GM21515 (cell line): Measurements from ENCODE around the gene HYAL1.

Source experiments
- ATAC-seq: cut with Tn5 transposase; IDR thresholded peaks from one replicate; pipeline ENCODE4 v1.9.1; 2021; ENCODE audit not compliant: unreplicated experiment

Gene HYAL1

GRCh38 chr3:50336452-50337174 lies 33.2 kb upstream of the HYAL1 start:
- peak; percentile 30 for ATAC-seq

DNA sequence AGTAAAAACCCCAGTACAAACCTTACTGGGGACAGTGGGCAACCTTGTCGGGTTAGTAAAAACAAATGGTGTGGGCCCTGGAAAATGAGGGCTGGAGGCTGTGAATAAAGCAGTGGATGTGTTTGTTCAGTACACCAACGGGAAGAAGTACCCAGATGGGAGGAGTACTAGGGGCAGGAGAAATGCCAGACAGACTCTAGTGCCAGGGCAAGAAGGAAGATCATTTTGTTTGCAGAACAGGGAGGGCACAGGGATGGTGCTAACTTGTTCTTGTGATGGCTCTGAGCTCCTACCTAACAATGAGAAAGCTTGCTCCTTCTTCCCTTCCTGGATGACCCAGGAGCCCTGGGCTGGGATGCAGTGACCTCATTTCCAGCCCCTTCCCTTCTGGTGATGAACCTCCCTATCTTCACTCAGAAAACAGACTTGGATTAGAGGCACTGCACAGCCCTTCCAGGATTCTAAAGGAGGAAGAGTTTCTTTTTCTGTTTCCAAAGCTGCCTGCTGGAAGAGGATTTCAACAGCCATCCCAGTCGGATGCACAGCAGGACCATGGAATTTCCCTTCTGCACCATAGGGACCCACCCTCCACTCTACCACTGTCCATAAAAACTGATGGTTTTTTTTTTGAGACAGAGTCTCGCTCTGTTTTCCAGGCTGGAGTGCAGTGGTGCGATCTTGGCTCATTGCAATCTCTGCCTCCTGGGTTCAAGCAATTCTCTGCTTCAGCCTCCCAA lies 31.1 kb upstream of the HYAL1 start:
- no peak for ATAC-seq

DNA sequence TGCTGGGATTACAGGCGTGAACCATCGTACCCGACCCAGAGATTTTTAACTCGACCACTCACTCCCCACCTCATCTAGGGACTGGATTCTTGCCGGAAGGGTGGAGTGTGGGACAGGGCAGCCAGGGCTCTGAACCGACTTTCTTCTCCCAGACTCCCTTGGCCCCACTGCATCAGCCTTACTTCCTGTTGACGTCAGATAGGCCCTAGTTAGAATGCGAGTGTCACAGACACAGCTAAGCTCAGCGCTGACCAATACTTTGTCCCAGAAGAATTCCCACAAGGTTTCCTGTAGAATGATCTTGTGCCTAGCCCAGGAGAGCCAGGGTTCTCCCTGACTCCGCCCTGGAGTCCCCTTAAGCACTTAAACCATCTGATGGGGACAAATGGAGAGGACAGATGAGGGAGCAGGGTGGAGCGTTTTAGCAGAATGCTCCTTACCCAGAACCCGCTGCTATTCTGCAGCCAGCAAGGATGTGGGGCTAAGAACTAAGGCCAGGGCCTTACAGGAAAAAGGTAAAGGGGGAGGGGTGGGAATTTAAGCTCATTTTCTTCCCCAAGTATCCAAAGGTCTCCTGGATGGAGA lies 30.5 kb upstream of the HYAL1 start:
- ATAC-seq = no peak

- no peak for ATAC-seq
These were observed 28.1 kb upstream of the HYAL1 start for GRCh38 chr3:50331364-50331907.

GRCh38 chr3:50330330-50330729 lies 27.0 kb upstream of the HYAL1 start:
- ATAC-seq = no peak

DNA sequence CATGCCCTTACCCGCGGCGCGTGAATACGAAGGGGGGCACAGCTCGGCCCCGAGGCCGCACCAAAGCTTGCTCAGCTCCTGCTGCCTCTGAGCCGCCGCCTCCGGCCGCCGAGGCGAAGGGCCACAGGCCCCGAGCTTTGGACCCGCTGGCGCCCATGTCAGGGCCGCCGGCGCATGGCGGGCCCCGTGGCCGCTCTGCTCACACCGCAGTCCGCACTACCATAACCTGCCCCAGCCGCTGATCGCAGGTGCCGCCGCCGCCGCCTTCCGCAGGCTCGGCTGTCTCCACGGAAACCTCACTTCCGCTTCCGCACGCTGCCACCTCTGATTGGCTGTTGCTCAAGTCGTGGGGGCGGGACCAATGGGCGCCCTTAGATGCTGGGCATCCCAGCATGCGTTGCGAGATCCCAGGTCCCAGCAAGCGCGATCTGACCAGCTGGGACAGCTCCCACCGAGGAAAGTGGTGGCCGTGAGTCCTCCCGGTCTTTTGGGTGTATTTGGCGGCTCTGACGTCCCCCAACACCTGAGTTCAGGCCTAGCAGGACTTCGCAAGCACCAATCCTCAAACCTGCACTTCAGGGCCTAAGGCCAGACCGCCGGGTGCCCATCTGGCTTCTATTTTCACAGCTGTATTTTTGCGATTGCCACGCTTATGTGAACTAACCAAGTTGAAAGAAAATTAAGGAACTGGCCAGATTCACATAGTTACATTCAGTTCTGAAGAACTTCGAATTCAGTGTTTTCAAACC lies 24.7 kb upstream of the HYAL1 start, which contains the start of gene TUSC2:
TUSC2 (minus strand) TSS at position 281 of the 749 bp plus-strand sequence; CDS start at position 157, 124 bp downstream.
- ATAC-seq = peak; percentile 72

DNA sequence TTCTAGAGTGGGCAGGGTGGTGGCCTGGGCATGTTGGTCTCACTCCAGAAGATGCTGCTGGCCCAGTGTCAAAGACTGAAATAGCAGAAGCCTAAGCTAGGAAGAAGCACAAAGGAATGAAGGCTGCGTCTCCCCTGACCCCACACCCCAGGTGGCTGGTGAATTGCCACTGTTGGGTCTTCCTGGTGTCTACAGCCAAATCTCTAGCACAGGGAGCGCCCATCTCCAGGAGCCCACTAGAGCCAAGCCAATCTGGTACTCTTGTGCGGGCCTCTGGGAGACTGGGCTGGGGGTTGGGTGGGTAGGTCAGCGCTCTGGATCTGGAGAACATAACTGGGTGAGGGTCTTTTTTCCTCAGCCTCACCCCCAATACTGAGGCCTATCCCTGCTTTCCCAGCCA lies 23.8 kb upstream of the HYAL1 start:
- no peak for ATAC-seq

- ATAC-seq = no peak
These were observed 22.8 kb upstream of the HYAL1 start for GRCh38 chr3:50326182-50326541.

DNA sequence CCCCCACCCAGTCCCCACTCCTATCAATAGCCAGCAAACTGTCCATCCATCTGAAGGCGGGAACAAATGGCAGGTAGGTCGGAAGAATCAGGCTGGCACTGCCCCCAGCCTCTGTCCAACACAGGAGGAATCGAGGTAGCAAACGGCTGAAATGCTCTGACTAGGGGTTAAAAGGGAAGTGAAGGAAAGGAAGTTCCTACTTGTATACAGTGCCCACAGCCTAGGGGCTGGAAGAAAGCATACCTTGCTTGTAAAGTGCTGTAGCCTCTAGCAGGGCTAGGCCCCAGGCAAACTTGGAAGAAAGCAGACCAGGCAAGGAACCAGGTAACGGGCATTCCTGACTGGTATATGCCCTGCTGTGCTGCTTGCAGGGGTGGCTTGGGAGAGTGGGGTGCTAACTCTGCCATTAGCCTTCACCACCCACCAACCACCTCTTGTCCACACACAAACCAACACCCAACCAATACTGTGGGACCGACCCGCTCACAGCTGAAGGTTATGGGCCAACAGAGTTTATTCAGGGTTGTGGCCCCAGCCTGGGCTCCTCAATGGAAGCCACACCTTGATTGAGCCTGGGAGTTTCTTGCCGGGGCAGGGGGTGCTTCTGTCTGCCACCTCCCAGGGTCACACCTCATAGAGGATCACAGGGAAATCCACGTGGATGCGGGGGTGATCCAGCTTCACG lies 22.3 kb upstream of the HYAL1 start:
- ATAC-seq = no peak

- no peak for ATAC-seq
These were observed 21.7 kb upstream of the HYAL1 start for GRCh38 chr3:50325113-50325480.

- no peak for ATAC-seq
These were observed 21.2 kb upstream of the HYAL1 start for GRCh38 chr3:50324351-50325112.

GRCh38 chr3:50323614-50324199 lies 20.3 kb upstream of the HYAL1 start:
- no peak for ATAC-seq

DNA sequence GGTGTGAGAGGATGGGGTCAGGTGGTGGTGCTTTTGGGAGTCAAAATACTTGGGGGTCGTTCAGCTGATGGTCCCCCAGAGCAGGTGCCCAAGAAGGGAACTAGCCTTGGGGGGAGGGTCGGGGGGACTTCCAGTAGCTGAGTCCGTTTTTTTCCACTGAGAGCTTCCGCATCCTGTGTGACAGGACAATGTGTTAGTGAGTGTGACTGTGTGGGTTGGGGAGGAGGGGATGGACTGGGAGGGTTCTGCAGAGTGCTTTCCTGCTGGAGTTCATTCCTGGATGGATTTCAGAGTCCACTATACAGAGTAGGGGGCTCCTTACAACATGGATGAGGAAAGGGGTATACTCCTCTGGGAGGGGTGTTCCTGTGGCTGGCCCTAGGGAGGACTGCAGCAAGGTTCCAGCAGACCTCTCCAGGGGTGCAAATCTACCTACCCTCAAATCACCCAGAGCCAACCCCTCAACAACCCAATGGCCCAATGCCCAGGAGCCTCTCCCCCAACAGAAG lies 19.8 kb upstream of the HYAL1 start:
- ATAC-seq = no peak

- ATAC-seq = no peak
These were observed 19.2 kb upstream of the HYAL1 start, which contains the start of gene HYAL2 for GRCh38 chr3:50322386-50323091. HYAL2 (minus strand) TSS chr3:50322745; CDS start chr3:50320489, 2,256 bp downstream.

- no peak for ATAC-seq
These were observed 18.7 kb upstream of the HYAL1 start for GRCh38 chr3:50322115-50322385.

GRCh38 chr3:50321336-50322114 lies 18.2 kb upstream of the HYAL1 start:
- peak; percentile 70 for ATAC-seq

DNA sequence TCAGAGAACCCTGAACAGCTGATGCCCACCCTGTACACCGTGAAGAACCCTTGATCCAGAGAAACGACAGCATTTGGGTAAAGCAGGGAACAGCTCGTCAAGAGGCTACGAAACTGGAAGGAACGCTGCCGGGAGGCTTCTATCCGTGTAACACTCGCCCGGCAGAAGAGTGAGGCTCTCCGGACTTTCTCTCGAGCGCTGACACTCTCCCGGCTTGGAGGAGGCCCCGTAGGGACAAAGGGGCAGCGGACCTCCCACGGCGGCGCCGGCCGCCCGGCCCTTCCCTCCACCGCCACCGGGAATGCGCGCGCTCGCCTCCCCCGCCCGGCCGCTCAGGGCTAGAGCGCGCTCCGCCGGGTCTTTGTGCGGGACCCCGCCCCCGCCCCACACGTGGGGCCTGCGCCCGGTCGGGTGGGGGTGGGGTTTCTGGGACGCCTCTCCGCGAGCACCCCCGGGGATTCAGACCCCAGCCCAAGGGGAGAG lies 17.5 kb upstream of the HYAL1 start:
- peak; percentile 51 for ATAC-seq
